ENCODE results near the gene VPS4B.
A peak's percentile ranks its signal among the peaks of the same experiment; 100 is the strongest.
"Not testable (repeated sequence)": the region's sequence is repeated elsewhere in the genome, so short reads cannot be mapped to it uniquely, and the experiment has no call there.

The VPS4B gene

DNA sequence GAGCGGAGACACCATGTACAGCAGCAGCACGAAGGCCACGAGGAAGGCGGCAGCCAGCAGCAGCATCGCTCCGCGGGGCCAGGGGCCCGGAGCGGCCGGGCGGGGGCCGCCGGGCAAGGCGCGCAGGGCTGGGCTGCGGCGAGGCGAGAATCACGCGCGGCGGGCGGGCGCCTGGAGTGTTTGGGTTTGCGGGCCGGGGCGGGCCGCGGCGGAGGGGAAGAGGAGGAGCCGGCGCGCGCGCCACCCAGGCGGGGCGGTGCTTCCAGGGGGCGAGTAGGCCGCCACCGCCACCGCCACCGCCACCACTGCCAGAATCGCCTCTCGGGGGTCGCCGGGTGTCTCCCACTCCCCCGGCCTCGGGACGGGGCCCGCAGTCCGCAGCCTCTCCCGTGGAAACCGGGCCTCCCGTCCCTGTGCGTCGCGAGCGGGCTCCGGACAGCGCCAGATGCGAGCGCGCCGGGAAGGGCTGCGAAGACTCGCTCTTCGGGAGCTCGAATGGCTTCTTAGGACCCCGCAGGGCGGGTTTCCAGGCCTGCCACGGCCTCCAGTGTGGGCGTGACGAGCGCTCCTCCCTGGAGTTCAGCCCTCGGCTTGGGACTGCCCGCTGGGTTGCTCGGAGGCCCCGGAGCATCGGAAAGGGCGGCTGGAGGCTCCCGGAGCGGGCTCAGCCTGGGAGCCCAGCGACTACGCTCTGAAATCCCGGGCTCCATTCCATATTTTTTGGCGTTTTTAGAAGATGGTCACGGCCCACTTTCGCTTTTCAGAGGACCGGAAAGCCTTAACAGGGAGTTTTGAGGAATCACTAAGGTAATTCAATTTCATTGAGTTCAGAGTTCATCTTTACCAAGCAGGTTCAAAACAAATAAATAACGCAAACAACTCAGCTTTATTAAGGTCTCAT is 55.0 kb downstream of the VPS4B start, which contains the start of gene KDSR:
TSS of gene KDSR (minus strand) at position 154 of the 901 bp plus-strand sequence. CDS start at position 66, 88 bp downstream.
- DNase-seq (ENCODE audit: low spot score) = peak; percentile 79

DNA sequence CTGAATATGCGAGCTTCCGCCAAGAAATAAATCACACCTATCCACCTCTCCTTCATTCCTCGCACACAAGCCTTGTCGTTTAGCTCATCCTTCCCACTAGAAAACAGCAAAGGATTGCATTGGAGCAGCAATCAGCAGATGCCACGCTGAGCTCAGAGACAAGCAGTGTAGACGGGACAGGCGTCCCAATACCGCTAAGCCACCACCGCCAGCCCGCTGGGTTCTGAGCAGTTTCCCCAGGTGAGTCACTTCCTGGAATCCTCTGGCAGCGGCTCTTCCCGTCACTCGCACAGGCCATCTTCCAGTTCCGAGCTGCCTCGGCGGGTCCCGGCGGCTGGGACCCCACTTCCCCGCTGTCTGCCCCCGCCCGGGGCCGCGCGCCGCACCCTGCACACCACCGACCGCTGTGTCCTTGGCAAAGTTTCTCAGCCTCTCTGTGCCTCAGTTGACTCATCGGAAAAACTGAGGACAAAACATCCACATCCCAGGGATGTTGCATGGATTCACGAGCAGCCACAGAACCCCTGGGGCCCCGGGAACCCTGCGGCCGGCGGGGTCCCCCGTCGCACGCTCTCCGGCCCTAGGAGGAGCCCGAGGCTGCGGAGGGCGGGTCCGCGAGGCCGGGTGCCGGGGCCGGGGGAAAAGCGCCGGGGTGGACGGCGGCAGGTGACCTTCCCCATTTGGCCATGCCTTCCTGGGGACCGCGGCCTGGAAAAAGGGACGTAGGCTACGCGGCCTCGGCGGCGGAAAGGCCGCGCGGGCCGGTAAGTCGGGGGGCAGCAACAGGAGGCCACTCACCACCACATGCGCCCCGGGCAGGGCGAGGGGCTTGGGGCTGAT is 55.8 kb downstream of the VPS4B start:
- DNase-seq (ENCODE audit: low spot score) = peak; percentile 46

- DNase-seq (ENCODE audit: low spot score) = no peak
These were observed 56.4 kb downstream of the VPS4B start for GRCh38 chr18:63365876-63366212.

- DNase-seq (ENCODE audit: low spot score) = no peak
These were observed 58.3 kb downstream of the VPS4B start for GRCh38 chr18:63363951-63364350.

DNA sequence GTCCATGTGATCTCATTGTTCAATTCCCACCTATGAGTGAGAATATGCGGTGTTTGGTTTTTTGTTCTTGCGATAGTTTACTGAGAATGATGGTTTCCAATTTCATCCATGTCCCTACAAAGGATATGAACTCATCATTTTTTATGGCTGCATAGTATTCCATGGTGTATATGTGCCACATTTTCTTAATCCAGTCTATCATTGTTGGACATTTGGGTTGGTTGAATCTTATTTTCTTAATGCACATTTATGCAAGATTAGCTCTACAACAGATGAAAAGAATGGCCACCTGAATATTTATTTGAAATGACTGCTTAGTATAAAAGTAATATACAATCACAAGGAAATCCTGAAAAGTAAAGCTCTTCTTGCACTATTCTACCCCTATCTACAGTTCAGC is 58.9 kb downstream of the VPS4B start:
- not testable (repeated sequence) for DNase-seq (ENCODE audit: low spot score)

DNA sequence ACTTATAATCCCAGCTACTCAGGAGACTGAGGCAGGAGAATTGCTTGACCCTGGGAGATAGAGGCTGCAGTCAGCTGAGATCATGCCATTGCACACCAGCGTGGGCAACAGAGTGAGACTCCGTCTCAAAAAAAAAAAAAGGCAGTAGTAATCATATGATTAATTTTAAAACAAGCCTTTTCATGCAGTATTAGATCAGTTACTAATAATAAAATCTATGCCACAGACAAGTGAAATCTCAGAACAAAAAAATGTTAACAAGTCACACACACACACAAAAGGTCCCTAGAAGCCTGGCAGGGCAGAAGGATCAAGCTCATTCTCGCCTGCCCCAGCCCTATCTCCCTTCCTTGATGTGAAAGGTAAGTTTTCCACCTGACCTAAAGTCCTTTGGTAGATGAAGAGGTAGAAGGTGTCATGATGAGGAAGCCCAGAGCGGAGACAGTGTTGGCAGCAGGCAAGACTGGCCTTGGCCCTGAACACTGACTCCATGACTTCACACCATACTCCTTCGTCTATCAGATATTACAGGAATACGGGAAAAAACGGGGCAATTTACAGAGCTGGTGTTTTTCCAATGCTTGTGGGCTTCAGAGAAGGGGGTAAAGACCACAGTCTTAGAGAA is 65.9 kb downstream of the VPS4B start:
- DNase-seq (ENCODE audit: low spot score) = no peak

- DNase-seq (ENCODE audit: low spot score) = no peak
These were observed 72.0 kb downstream of the VPS4B start for GRCh38 chr18:63350230-63350629.

GRCh38 chr18:63348508-63349136 is 73.7 kb downstream of the VPS4B start:
- DNase-seq (ENCODE audit: low spot score) = no peak

DNA sequence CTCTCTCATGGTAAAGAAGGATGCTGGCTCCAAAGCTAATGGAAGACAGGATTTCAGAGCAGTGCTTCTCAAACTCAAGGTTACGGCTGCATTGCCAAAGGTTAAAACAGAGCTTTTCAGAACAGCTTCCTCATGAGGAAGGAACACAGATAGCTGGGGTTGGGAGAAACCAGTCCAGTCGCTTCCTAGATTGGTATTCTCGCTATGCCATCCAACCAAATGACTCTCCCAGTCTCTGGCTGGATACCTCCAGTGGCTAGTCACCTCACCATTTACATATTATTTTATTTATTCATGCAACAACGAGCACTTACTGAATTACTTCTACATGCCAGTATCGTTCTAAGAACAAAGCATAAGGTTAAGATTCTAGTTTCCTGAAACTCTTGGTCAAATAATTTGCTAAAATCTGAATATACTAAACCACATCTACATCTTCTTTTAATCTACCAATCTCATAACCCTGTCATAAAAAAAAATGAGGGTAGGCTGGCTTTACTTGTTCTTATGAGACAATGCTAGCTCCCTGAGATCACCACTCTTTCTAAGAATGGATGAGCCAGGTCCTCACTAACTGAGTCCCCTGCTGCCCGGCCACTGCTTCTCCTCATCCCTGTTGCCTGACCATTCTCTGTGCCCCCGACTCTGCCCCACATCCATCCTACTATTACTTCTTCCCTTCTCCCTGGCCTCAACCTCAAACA is 75.6 kb downstream of the VPS4B start:
- DNase-seq (ENCODE audit: low spot score) = no peak

- no peak for DNase-seq (ENCODE audit: low spot score)
These were observed 76.2 kb downstream of the VPS4B start for GRCh38 chr18:63346031-63346430.

GRCh38 chr18:63344918-63345317 is 77.4 kb downstream of the VPS4B start:
- no peak for DNase-seq (ENCODE audit: low spot score)

- DNase-seq (ENCODE audit: low spot score) = no peak
These were observed 78.0 kb downstream of the VPS4B start for GRCh38 chr18:63344263-63344662.

DNA sequence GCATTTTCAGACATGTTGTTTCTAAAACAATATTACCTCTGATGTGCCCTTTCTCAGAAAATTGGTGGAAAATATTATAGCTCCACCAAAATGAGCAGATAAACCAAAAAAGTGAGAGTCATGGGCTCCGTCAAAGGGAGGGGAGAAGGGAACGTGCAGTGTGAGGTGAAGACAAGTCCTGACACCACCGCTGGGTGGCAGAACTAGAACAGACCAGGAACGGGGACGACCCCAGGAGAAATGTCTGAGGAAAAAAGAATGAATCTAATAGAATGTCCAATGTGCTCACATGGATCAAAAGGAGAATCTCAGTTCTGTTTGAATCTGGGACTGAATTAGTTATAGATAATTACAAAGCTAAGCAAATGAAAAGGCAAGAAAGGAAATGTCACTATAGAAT is 80.1 kb downstream of the VPS4B start:
- DNase-seq (ENCODE audit: low spot score) = peak; percentile 73

DNA sequence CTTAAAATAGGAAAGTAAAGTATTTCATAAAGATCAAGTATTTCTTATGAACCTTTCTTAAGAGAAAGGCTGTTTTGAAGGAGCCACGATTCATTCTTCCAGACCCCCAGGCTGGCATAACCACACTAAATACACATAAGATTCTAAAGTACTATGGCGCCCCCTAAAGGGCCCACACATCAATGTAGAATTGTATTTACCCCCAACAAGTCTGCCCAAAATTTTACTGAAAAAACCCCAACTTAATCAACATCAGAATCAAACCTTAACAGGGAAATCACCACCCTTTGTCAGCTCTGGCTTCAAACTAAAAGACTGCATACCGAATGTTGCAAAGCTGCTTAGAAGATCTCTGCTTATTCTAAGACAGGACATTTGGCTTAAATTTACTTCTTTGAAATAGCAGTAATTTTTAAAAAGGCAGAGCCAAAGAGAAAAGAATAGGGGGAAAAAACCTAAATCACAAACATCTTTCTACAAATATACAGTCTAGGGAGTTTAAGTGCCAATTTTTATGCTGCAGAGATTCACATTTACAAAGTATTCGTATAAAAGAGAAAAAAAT is 82.3 kb downstream of the VPS4B start:
- peak; percentile 77 for DNase-seq (ENCODE audit: low spot score)
